Sciatic nerve (tissue), 2 donors: Measurements from ENCODE around the gene CTDNEP1. TPM values are rescaled to one million over a fixed set of nuclear protein-coding genes. Genes with fewer than 3 reads are reported as not detected.
"Not testable (repeated sequence)": the region's sequence is repeated elsewhere in the genome, so short reads cannot be mapped to it uniquely, and the experiment has no call there.

Experiments used
- ATAC-seq: fragments of 200-7000 bp; cut with Tn5 transposase; one replicate; pipeline ENCODE4 v1.9.1; 2020; ENCODE audit warnings: mild to moderate bottlenecking, moderate library complexity
- DNase-seq: peaks from one replicate; pipeline ENCODE4 v3.0.0-alpha.2; 2020; ENCODE audit warnings: low spot score
- intact Hi-C: fragments of 100-400 bp; cut with DNase I; formaldehyde crosslinking; loops from one replicate; pipeline ENCODE4 v1.14.2; 2022
- total RNA-seq: library from RNA; stranded (reverse); fragmentation: NEBNext Ultra II Directional; extraction: Animal tissue kit (Norgen Biotek cat#: 25700); gene quantifications from one replicate; pipeline ENCODE4 v1.2.1, GENCODE V29; 2021
- donor health status: DM: no; HTN: no; CAD: no.
- donor health status: DM: no; HTN: no; CAD: no.

Gene CTDNEP1
- total RNA-seq, 1 donor from 2014 or later = 82.0 TPM

GRCh38 chr17:7252176-7253043 is 876 bp upstream of the CTDNEP1 start, which contains the start of gene ELP5:
Gene ELP5, plus strand, starts transcription at chr17:7252215. Its CDS starts 336 bp downstream, at chr17:7252551.
- DNase-seq (peak; percentile 97), ATAC-seq (peak; percentile 91)
- intact Hi-C loops = no loop called here

GRCh38 chr17:7250695-7251627 is 573 bp downstream of the CTDNEP1 start:
- ATAC-seq = no peak
- peak; percentile 72 for DNase-seq
- intact Hi-C loops = no loop called here

GRCh38 chr17:7249830-7250229 is 1.7 kb downstream of the CTDNEP1 start:
- intact Hi-C loops = no loop called here
- DNase-seq (no peak), ATAC-seq (no peak)

- intact Hi-C loops = no loop called here
These were observed 2.3 kb downstream of the CTDNEP1 start for GRCh38 chr17:7249214-7249613.

GRCh38 chr17:7248796-7249195 is 2.7 kb downstream of the CTDNEP1 start:
- ATAC-seq (no peak), DNase-seq (no peak)
- intact Hi-C loops = no loop called here

More at GRCh38 chr17:7249214-7249613, 2.3 kb downstream of the CTDNEP1 start:
- ATAC-seq (no peak), DNase-seq (no peak)

- DNase-seq = no peak
- no peak for ATAC-seq
These were observed 4.8 kb downstream of the CTDNEP1 start for GRCh38 chr17:7246779-7247178.

GRCh38 chr17:7243838-7244237 is 7.7 kb downstream of the CTDNEP1 start:
- intact Hi-C loops, DNase-seq, ATAC-seq: not testable (repeated sequence)

More at GRCh38 chr17:7246779-7247178, 4.8 kb downstream of the CTDNEP1 start:
- intact Hi-C loops = no loop called here

- DNase-seq (no peak), ATAC-seq (no peak)
- intact Hi-C loops = no loop called here
These were observed 8.1 kb downstream of the CTDNEP1 start for GRCh38 chr17:7243453-7243729.

- ATAC-seq (peak; percentile 75), DNase-seq (peak; percentile 99)
- intact Hi-C loops = no loop called here
These were observed 8.6 kb downstream of the CTDNEP1 start for GRCh38 chr17:7242717-7243452.

GRCh38 chr17:7241783-7242716 is 9.5 kb downstream of the CTDNEP1 start, which contains the start of gene GABARAP:
Gene GABARAP, minus strand, starts transcription at chr17:7242449. Its CDS starts 119 bp downstream, at chr17:7242330.
- DNase-seq = peak; percentile 99
- intact Hi-C loops = no loop called here
- ATAC-seq = peak; percentile 67

- DNase-seq = no peak
- intact Hi-C loops = no loop called here
- no peak for ATAC-seq
These were observed 10.3 kb downstream of the CTDNEP1 start for GRCh38 chr17:7241090-7241733.

GRCh38 chr17:7240375-7240774 is 11.2 kb downstream of the CTDNEP1 start:
- DNase-seq = no peak
- ATAC-seq = no peak
- intact Hi-C loops = no loop called here

GRCh38 chr17:7239091-7240027 is 12.2 kb downstream of the CTDNEP1 start, which contains the start of gene PHF23:
Gene PHF23, minus strand, starts transcription at chr17:7239457. Its CDS starts 178 bp downstream, at chr17:7239279.
- DNase-seq (peak; percentile 100), ATAC-seq (peak; percentile 87)
- intact Hi-C loops = no loop called here

- ATAC-seq = no peak
- DNase-seq = no peak
- intact Hi-C loops = no loop called here
These were observed 13.0 kb downstream of the CTDNEP1 start for GRCh38 chr17:7238420-7239090.

- ATAC-seq (peak; percentile 1), DNase-seq (peak; percentile 93)
- intact Hi-C loops = no loop called here
These were observed 13.6 kb downstream of the CTDNEP1 start for GRCh38 chr17:7237761-7238419.
